ENCODE results near the gene SSTR5.

The SSTR5 gene

DNA sequence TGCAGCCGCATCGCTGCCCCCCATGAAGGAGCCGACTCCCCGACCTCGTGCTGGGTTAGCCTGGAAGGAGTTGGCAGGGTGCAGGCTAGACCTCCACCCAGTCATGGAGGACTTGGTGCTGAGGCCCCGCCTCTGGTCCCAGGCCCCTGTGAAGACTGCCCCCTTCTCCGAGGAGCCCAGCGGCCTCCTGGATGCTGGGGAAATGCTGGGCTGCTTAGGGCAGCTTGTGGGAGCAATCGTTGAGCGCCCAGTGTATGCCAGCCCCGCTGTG lies 1.8 kb downstream of the SSTR5 start:
- DNase-seq (ENCODE audit: low read depth in 1 of 2, low spot score in 1 of 2), result no peak
- in situ Hi-C loops (cut with HindIII; ENCODE audit: low pct_unique_long_range_greater_than_20kb, low sequenced_read_pairs), result no loop called here
- no peak for TF ChIP-seq JUND (IDR thresholded peaks at IDR 0.05; ENCODE audit: low read depth)

- no peak for DNase-seq (ENCODE audit: low read depth in 1 of 2, low spot score in 1 of 2)
- no peak for TF ChIP-seq JUND (IDR thresholded peaks at IDR 0.05; ENCODE audit: low read depth)
- in situ Hi-C loops (cut with HindIII; ENCODE audit: low pct_unique_long_range_greater_than_20kb, low sequenced_read_pairs), result no loop called here
Observed at GRCh38 chr16:1075546-1075945, 3.0 kb downstream of the SSTR5 start.

- no peak for DNase-seq (ENCODE audit: low read depth in 1 of 2, low spot score in 1 of 2)
Observed at GRCh38 chr16:1076801-1077576, 4.4 kb downstream of the SSTR5 start.

GRCh38 chr16:1077877-1078578 lies 5.5 kb downstream of the SSTR5 start:
- no peak for TF ChIP-seq JUND (IDR thresholded peaks at IDR 0.05; ENCODE audit: low read depth)
- in situ Hi-C loops (cut with HindIII; ENCODE audit: low pct_unique_long_range_greater_than_20kb, low sequenced_read_pairs), result no loop called here
- no peak for DNase-seq (ENCODE audit: low read depth in 1 of 2, low spot score in 1 of 2)

More at GRCh38 chr16:1076801-1077576, 4.4 kb downstream of the SSTR5 start:
- in situ Hi-C loops (cut with HindIII; ENCODE audit: low pct_unique_long_range_greater_than_20kb, low sequenced_read_pairs), result no loop called here
- TF ChIP-seq JUND (IDR thresholded peaks at IDR 0.05; ENCODE audit: low read depth), result no peak

- no peak; the same call in 1 of the 2 replicates for TF ChIP-seq JUND (IDR thresholded peaks at IDR 0.05; ENCODE audit: low read depth)
- in situ Hi-C loops (cut with HindIII; ENCODE audit: low pct_unique_long_range_greater_than_20kb, low sequenced_read_pairs), result no loop called here
- DNase-seq (ENCODE audit: low read depth in 1 of 2, low spot score in 1 of 2), result peak; percentile 86 to 95
Observed at GRCh38 chr16:1078579-1079021, 6.1 kb downstream of the SSTR5 start.

DNA sequence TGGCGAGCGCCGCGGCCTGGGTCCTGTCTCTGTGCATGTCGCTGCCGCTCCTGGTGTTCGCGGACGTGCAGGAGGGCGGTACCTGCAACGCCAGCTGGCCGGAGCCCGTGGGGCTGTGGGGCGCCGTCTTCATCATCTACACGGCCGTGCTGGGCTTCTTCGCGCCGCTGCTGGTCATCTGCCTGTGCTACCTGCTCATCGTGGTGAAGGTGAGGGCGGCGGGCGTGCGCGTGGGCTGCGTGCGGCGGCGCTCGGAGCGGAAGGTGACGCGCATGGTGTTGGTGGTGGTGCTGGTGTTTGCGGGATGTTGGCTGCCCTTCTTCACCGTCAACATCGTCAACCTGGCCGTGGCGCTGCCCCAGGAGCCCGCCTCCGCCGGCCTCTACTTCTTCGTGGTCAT lies 6.8 kb downstream of the SSTR5 start:
- no peak for DNase-seq (ENCODE audit: low read depth in 1 of 2, low spot score in 1 of 2)
- in situ Hi-C loops (cut with HindIII; ENCODE audit: low pct_unique_long_range_greater_than_20kb, low sequenced_read_pairs), result no loop called here
- TF ChIP-seq JUND (IDR thresholded peaks at IDR 0.05; ENCODE audit: low read depth), result no peak

GRCh38 chr16:1079786-1080525 lies 7.4 kb downstream of the SSTR5 start:
- no peak for DNase-seq (ENCODE audit: low read depth in 1 of 2, low spot score in 1 of 2)
- TF ChIP-seq JUND (IDR thresholded peaks at IDR 0.05; ENCODE audit: low read depth), result no peak
- in situ Hi-C loops (cut with HindIII; ENCODE audit: low pct_unique_long_range_greater_than_20kb, low sequenced_read_pairs), result no loop called here

DNA sequence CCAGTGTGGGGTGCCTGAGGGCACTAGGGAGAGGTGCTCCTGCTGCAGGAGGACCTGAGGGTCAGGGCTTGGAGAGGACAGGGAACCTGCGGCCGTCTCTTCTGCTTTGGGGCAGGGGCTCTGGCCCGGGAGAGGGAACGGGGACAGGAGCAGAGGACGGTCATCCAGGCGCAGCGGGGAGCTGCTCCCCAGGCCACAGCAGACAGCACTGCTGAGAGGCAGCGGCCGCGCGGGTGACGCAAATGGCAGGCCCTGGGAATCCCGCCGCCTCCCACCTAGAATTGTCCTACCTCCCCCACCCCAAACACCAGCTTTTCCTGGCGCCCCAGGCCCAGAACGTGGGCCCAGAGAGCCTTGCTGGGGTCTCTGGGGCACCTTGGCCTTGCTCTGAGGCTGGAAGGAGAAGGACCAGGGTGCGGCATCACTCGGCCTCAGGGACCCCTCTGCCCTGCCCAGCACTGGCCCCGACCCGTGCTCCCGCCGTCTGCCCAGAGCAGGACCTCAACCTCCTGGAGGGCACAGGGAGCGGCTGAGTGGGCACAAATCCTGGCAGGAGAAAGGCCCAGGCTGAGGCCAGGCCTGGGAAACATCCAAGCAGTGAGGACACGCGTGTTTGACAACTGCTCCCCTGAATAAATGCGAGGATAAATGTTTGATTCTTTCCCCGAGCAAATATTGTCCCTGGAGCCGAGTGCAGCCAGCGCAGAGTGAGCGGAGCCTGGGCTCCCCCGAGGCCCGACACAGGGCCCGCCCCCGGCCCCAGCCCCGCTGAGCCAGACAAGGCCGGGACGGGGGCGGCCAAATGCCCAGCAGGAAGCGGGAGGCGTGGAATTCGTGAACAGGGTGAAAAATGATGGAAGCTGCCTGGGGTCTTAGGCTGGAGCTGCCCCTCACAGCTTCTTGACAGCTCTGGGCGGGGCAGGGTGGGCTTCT lies 8.5 kb downstream of the SSTR5 start:
- in situ Hi-C loops (cut with HindIII; ENCODE audit: low pct_unique_long_range_greater_than_20kb, low sequenced_read_pairs), result no loop called here
- no peak for TF ChIP-seq JUND (IDR thresholded peaks at IDR 0.05; ENCODE audit: low read depth)
- no peak for DNase-seq (ENCODE audit: low read depth in 1 of 2, low spot score in 1 of 2)

- no peak for DNase-seq (ENCODE audit: low read depth in 1 of 2, low spot score in 1 of 2)
- in situ Hi-C loops (cut with HindIII; ENCODE audit: low pct_unique_long_range_greater_than_20kb, low sequenced_read_pairs), result no loop called here
Observed at GRCh38 chr16:1081734-1082265, 9.3 kb downstream of the SSTR5 start.

GRCh38 chr16:1082266-1082951 lies 9.9 kb downstream of the SSTR5 start:
- no peak for TF ChIP-seq JUND (IDR thresholded peaks at IDR 0.05; ENCODE audit: low read depth)
- no peak for DNase-seq (ENCODE audit: low read depth in 1 of 2, low spot score in 1 of 2)
- in situ Hi-C loops (cut with HindIII; ENCODE audit: low pct_unique_long_range_greater_than_20kb, low sequenced_read_pairs), result no loop called here

More at GRCh38 chr16:1081734-1082265, 9.3 kb downstream of the SSTR5 start:
- no peak for TF ChIP-seq JUND (IDR thresholded peaks at IDR 0.05; ENCODE audit: low read depth)

- TF ChIP-seq JUND (IDR thresholded peaks at IDR 0.05; ENCODE audit: low read depth), result no peak
- in situ Hi-C loops (cut with HindIII; ENCODE audit: low pct_unique_long_range_greater_than_20kb, low sequenced_read_pairs), result no loop called here
Observed at GRCh38 chr16:1082952-1083675, 10.6 kb downstream of the SSTR5 start.

More at GRCh38 chr16:1082952-1083675, 10.6 kb downstream of the SSTR5 start:
- no peak for DNase-seq (ENCODE audit: low read depth in 1 of 2, low spot score in 1 of 2)
